Omental fat pad (tissue), 4 donors: ENCODE results near the gene PACC1. TPM values are rescaled to one million over a fixed set of nuclear protein-coding genes. Genes with fewer than 3 reads are reported as not detected.

Experiments used
- ATAC-seq: fragments of 150-250 bp; one replicate; pipeline ENCODE4 v1.9.1; 2016; ENCODE audit warnings: mild to moderate bottlenecking, moderate library complexity; ENCODE audit not compliant: low FRiP score
- DNase-seq: peaks from one replicate; pipeline ENCODE4 v3.0.0-alpha.2; 2019; ENCODE audit warnings: low spot score
- total RNA-seq, 4 donors: library from RNA; depleted of rRNA; stranded (reverse); fragments of >200 nt; gene quantifications; one replicate each; pipeline ENCODE4 v1.1.0, GENCODE V29; 2016
- TF ChIP-seq, protein P1 (sequence below), 3 donors: fragments of 450-650 bp; IDR thresholded peaks; one replicate each; pipeline ENCODE4 v1.5.1; 2016 to 2017; ENCODE audit warnings: antibody characterized with exemption in 3 of 3, mild to moderate bottlenecking in 3 of 3, moderate library complexity in 2 of 3

Gene PACC1
- total RNA-seq, 4 donors from 2014 or later = 3.4 to 6.2 (median 5.8) TPM

DNA sequence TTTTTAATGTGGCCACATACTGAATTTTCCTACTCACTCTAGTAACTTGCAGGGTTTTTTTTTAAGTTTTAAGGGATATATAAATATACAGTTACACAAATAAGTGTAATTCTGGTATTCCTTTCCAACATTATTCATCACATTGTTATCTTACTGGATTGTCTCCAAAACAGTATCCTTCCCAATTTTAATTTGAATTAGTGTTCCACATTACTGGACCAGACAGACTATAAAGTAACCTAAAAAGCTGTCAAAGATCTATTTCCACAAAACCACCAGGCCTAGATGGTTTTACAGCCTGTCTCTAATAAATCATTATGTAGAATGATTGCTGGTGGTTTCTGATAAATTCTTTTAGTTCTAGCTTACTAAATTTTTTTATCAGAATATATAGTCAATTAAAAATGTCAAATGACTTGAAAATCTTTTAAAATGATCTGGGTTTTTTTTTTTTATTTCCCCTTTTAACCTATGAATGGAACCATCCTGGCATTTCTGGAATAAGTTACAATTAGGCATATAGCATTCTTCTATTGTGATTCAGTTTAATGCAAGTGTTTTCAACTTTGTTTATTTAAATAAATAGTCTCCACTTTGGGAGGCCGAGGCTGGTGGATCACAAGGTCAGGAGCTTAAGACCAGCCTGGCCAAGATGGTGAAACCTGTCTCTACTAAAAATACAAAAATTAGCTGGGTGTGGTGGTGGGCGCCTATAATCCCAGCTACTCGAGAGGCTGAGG, 59.3 kb downstream of the PACC1 start:
- TF ChIP-seq, protein P1, sequence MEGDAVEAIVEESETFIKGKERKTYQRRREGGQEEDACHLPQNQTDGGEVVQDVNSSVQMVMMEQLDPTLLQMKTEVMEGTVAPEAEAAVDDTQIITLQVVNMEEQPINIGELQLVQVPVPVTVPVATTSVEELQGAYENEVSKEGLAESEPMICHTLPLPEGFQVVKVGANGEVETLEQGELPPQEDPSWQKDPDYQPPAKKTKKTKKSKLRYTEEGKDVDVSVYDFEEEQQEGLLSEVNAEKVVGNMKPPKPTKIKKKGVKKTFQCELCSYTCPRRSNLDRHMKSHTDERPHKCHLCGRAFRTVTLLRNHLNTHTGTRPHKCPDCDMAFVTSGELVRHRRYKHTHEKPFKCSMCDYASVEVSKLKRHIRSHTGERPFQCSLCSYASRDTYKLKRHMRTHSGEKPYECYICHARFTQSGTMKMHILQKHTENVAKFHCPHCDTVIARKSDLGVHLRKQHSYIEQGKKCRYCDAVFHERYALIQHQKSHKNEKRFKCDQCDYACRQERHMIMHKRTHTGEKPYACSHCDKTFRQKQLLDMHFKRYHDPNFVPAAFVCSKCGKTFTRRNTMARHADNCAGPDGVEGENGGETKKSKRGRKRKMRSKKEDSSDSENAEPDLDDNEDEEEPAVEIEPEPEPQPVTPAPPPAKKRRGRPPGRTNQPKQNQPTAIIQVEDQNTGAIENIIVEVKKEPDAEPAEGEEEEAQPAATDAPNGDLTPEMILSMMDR (IDR thresholded peaks at IDR 0.05) = no peak
- DNase-seq = no peak
- no peak for ATAC-seq

DNA sequence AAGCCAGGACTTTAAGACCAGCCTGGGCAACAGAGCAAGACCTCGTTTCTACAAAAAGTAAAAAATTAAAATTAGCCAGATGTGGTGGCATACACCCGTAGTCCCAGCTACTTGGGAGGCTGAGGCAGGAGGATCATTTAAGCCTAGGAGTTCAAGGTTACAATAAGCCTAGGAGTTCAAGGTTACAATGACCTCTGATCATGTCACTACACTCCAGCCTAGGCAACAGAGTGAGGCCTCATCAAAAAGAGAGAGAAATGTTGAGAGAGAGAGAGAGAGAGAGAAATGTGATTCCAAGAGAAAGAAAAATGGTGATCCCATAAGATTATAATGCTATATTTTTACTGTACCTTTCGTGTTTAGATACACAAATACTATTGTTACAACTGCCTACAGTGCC, 60.2 kb downstream of the PACC1 start:
- TF ChIP-seq, protein P1 (IDR thresholded peaks at IDR 0.05) = no peak
- DNase-seq = no peak
- ATAC-seq = no peak

DNA sequence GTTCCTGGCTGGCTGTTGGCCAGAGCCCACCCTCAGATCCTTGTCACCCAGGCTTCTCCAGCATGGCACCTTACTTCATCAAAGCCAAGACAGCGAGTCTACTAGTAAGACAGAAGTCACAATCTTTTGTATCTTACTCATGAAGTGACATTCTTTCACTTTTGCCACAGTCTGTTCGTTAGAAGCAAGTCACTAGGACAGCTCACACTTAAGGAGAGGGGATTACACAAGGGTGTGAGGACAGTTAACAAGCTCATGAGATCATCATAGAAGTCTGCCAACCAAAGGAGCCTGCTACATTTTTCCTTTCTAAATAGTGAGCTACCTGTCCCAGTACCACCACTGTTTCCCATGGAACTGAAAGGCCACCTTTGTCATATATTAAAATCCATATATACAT, 61.5 kb downstream of the PACC1 start:
- TF ChIP-seq, protein P1 (IDR thresholded peaks at IDR 0.05) = no peak
- DNase-seq (no peak), ATAC-seq (no peak)

- TF ChIP-seq, protein P1 (IDR thresholded peaks at IDR 0.05) = no peak
- no peak for DNase-seq
- no peak for ATAC-seq
Measured at GRCh38 chr1:212351588-212352362, 62.9 kb downstream of the PACC1 start.

GRCh38 chr1:212346601-212347000, 68.1 kb downstream of the PACC1 start:
- DNase-seq (no peak), ATAC-seq (no peak)
- TF ChIP-seq, protein P1 (IDR thresholded peaks at IDR 0.05) = no peak

DNA sequence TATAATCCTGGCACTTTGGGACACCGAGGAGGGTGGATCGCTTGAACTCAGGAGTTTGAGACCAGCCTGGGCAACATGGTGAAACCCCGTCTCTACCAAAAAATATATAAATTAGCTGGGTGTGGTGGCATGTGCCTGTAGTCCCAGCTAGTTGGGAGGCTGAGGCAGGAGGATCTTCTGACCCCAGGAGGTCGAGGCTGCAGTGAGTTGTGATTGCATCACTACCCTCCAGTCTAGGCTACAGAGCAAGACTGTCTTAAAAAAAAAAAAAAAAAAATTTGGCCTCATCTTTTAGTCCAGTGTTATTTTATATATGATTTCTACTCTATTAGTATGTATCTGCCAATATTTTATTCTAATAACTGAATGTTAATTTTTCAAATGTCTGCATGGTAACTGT, 69.8 kb downstream of the PACC1 start:
- ATAC-seq = no peak
- DNase-seq = no peak
- TF ChIP-seq, protein P1 (IDR thresholded peaks at IDR 0.05) = no peak
